ENCODE results near the gene E2F6. TPM values are rescaled to one million over a fixed set of nuclear protein-coding genes. Genes with fewer than 3 reads are reported as not detected.

The E2F6 gene
- total and polyA plus RNA-seq, 2 of the 13 experiments (the other 11 are each of a cell fraction or from before 2014, with no cell fraction given): 27.3 to 36.0 TPM

DNA sequence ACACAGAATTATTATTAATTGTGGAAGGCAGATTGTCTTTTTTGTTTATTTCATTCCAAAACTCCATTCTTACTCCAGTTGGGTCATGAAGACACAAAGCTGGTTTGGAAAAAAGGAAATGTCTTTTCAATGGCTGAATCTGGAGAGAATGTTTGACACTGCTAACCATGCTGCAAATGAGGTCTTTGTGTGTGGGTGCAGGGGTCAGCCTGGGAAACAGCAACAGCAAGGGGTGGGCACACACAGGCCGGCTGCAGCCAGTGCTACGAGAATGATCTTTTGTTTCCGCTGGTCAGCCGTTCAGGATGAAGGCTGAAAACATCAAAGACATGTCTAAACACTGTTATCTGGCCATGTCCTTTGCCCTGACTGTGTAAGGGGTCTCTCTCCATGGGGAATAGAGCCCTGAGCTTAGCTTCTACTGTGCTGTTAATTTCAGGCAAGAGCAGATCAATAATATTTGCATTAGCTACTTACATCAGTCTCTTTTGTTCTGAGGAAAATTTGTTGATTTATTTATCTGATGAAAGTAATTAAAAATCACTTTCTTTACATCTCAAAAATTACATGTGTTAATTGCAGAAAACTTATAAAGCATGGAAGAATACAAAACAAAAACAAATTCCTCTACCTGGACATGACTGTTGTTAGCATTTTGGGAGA, 33.3 kb upstream of the E2F6 start (continued):
- TF ChIP-seq PBX2 (CRISPR knock-in tag; IDR thresholded peaks at IDR 0.05): no peak
- TF ChIP-seq ZNF382 (CRISPR knock-in tag; IDR thresholded peaks at IDR 0.05; ENCODE audit: borderline replicate concordance): no peak
- peak; percentile 98 for TF ChIP-seq PHF21A (CRISPR knock-in tag; IDR thresholded peaks at IDR 0.05)
- TF ChIP-seq, protein P1, sequence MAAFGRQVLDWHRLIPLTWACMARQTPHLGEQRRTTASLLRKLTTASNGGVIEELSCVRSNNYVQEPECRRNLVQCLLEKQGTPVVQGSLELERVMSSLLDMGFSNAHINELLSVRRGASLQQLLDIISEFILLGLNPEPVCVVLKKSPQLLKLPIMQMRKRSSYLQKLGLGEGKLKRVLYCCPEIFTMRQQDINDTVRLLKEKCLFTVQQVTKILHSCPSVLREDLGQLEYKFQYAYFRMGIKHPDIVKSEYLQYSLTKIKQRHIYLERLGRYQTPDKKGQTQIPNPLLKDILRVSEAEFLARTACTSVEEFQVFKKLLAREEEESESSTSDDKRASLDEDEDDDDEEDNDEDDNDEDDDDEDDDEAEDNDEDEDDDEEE (CRISPR knock-in tag; IDR thresholded peaks at IDR 0.05): peak; percentile 81; the same call in 1 of the 2 replicates
- TF ChIP-seq HES4 (CRISPR knock-in tag; IDR thresholded peaks at IDR 0.05; ENCODE audit: borderline replicate concordance): no peak
- no peak for TF ChIP-seq ZNF484 (CRISPR knock-in tag; IDR thresholded peaks at IDR 0.05; ENCODE audit: borderline replicate concordance, low read depth)
- TF ChIP-seq NAIF1 (CRISPR knock-in tag; IDR thresholded peaks at IDR 0.05; ENCODE audit: borderline replicate concordance): peak; percentile 89
- no peak for TF ChIP-seq KLF15 (CRISPR knock-in tag; IDR thresholded peaks at IDR 0.05; ENCODE audit: borderline replicate concordance)
- peak; percentile 87 for TF ChIP-seq MIER2 (CRISPR knock-in tag; IDR thresholded peaks at IDR 0.05)
- no peak for TF ChIP-seq ZNF83 (CRISPR knock-in tag; IDR thresholded peaks at IDR 0.05; ENCODE audit: borderline replicate concordance)
- TF ChIP-seq SALL1 (CRISPR knock-in tag; IDR thresholded peaks at IDR 0.05): peak; percentile 100
- TF ChIP-seq, protein P2, sequence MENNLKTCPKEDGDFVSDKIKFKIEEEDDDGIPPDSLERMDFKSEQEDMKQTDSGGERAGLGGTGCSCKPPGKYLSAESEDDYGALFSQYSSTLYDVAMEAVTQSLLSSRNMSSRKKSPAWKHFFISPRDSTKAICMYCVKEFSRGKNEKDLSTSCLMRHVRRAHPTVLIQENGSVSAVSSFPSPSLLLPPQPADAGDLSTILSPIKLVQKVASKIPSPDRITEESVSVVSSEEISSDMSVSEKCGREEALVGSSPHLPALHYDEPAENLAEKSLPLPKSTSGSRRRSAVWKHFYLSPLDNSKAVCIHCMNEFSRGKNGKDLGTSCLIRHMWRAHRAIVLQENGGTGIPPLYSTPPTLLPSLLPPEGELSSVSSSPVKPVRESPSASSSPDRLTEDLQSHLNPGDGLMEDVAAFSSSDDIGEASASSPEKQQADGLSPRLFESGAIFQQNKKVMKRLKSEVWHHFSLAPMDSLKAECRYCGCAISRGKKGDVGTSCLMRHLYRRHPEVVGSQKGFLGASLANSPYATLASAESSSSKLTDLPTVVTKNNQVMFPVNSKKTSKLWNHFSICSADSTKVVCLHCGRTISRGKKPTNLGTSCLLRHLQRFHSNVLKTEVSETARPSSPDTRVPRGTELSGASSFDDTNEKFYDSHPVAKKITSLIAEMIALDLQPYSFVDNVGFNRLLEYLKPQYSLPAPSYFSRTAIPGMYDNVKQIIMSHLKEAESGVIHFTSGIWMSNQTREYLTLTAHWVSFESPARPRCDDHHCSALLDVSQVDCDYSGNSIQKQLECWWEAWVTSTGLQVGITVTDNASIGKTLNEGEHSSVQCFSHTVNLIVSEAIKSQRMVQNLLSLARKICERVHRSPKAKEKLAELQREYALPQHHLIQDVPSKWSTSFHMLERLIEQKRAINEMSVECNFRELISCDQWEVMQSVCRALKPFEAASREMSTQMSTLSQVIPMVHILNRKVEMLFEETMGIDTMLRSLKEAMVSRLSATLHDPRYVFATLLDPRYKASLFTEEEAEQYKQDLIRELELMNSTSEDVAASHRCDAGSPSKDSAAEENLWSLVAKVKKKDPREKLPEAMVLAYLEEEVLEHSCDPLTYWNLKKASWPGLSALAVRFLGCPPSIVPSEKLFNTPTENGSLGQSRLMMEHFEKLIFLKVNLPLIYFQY (CRISPR knock-in tag; IDR thresholded peaks at IDR 0.05; ENCODE audit: borderline replicate concordance): peak; percentile 74; the same call in 1 of the 2 replicates
- TF ChIP-seq KDM5A (IDR thresholded peaks at IDR 0.05; ENCODE audit: borderline replicate concordance, low read length): no peak; the same call in 1 of the 2 replicates
- no peak for TF ChIP-seq ZNF282 (IDR thresholded peaks at IDR 0.05; ENCODE audit: partially characterized antibody)
- TF ChIP-seq KDM4B (CRISPR knock-in tag; IDR thresholded peaks at IDR 0.05): peak; percentile 95

All from HepG2 (cell line).